Stimulated activated CD8-positive, alpha-beta memory T cell treated with anti-CD3 and anti-CD28 coated beads, Interleukin-4, amount 100 ng/mL, for 24 hours (primary cell): ENCODE measurements around the gene SPACA5.
"Not testable (repeated sequence)": the region's sequence is repeated elsewhere in the genome, so short reads cannot be mapped to it uniquely, and the experiment has no call there.

Experiments
- DNase-seq: peaks from one replicate; pipeline ENCODE4 v3.0.0-alpha.2; 2020; ENCODE audit warnings: low read depth

Gene SPACA5

GRCh38 chrX:48006688-48007087, at the start of gene SPACA5:
SPACA5 (plus strand) TSS chrX:48006988; CDS start chrX:48007803, 815 bp downstream.
- not testable (repeated sequence) for DNase-seq

- not testable (repeated sequence) for DNase-seq
Observed at GRCh38 chrX:47958206-47958605, 48.6 kb upstream of the SPACA5 start.

DNA sequence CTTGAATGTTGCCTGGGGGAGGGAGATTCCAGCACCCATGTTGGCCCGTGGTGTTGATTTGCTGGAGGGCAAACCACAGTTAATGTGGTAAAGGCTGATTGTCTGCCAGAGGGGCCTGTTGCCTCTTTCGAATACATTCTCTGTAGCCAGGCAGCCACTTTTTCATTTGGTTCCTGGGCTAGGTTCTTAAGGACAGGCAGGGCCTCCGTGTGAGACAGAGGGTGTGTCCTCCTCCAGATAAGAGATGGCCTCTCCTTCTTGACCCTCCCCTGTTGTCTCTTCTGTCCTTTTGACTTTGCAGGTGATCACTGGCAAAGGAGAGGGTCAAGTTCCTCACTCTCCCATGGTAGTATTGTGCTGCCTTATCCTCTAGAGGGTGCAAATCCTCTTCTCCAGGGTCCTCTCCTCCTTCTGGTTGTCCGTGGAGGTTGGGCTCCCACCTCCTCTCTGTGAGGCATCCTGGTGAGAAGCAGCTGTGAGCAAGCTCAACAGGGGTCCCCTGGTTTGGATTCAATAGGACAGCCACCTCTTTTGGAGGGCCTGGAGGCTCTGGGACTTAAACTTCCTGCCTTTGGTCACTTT, 47.9 kb upstream of the SPACA5 start:
- no peak for DNase-seq

DNA sequence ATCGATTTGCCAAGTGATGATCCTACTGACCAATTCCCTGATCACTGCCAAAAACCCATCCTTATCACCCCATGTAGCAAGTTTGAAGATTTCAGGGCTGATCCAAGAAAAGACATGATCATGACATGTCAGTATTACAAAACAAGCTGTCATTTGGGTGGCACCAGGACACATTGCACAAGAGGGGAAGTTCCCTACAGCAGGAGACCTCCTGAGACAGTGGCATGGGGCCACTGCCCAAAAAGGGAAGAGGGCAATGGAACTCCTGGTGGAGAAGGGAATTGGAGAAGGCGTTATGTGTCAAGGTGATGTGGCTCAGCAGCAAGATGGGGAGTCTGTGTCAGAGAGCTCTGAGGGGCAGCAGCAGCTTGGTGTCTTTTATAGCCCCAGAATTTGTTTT, 46.4 kb upstream of the SPACA5 start:
- no peak for DNase-seq

- not testable (repeated sequence) for DNase-seq
Observed at GRCh38 chrX:47961830-47962229, 45.0 kb upstream of the SPACA5 start.

- not testable (repeated sequence) for DNase-seq
Observed at GRCh38 chrX:47965526-47965925, 41.3 kb upstream of the SPACA5 start.

GRCh38 chrX:47973235-47973634, 33.6 kb upstream of the SPACA5 start:
- no peak for DNase-seq

DNA sequence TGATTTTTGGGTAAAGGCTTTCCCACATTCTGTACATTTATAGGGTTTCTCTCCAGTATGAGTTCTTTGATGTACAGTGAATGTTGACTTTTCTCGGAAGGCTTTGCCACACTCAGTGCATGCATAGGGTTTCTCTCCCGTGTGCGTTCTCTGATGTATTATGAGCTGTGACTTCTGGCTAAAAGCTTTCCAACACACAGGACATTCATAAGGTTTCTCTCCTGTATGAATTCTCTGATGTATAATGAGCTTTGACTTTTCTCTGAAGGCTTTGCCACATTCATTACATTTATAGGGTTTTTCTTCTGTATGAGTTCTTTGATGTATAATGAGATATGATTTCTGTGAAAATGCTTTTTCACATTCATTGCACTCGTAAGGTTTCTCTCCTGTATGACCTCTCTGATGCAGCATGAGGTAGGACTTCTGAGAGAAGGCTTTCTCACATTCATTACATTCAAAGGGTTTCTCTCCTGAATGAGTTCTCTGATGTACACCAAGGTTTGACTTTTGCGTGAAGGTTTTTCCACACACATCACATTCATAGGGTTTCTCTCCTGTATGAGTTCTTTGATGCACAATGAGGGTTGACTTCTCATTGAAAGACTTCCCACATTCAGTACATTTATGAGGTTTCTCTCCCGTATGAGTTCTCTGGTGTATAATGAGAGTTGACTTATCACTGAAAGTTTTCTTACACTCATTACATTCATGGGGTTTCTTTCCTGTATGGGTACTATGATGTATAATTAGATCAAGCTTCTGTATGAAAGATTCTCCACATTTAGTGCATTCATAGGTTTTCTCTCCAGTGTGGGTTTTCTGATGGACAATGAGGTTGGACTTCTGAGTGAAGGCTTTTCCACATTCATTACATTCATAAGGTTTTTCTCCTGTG, 30.3 kb upstream of the SPACA5 start:
- DNase-seq = no peak

DNA sequence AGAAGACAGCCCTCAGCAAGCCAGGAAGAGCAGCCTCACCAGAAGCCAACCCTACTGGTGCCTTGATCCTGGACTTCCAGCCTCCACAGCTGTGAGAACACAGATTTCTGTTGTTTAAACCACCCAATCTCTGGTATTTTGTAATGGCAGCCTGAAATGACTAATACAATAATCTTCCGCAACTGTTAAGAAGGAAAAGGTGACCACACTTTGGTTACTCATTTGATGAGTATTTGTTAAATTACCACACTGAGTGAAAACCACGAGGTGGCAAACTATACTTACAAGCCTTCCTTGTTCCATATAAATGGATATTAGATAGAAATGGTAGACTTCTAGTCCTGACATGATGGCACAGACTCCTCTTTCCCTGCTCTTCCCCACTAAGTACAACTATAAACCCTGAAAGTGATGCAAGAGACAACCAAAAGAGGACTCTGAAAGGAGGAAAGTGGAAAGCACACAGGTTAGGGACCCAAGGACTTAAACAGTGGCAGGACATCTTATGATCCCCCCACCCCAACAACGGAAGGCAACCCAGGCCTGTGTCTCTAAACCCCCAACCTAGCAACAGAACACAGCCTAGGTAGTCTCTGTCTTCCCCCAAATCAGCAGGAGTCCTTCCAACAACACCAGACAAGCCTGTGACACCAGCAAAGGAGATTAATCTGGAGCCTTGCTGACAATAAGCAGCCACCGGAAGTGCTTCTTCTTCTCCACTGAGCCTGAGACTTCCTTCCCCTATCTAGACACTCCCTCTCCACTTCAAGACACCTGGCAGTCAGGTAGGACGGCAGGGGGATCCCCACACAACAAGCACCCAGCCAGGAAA, 15.3 kb upstream of the SPACA5 start:
- DNase-seq = no peak

DNA sequence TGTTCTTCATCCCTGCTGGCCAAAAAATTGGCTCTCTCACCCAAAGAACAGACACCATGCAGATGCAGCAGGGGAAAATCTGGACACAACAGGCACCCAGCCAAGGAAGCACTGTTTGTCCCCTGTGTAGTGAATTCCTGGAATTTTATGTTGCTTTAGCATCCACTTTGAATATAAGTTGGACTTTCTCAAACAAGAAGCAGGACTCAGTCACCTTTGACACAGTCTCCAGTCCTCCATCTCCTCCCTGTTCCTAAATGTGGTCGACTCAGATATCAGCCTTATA, 14.8 kb upstream of the SPACA5 start:
- no peak for DNase-seq

- DNase-seq = no peak
Observed at GRCh38 chrX:47992669-47993068, 14.1 kb upstream of the SPACA5 start.

DNA sequence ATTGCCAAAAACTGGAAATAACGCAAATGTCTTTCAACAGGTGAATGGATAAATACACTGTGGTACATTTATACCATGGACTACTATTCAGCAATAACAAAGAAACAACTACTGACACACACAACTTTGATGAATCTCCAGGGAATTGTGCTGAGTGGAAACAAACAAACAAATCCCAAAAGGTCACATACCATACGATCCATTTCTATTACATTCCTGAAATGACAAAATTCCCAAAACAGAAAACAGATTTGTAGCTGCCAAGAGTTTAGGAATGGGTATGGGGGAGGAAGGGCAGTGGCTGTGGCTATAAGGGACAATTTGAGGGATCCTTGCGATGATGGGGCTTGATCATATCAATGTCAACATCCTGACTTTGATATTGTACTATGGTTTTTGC, 5.5 kb upstream of the SPACA5 start:
- no peak for DNase-seq

GRCh38 chrX:48002319-48002718, 4.5 kb upstream of the SPACA5 start:
- DNase-seq = no peak

DNA sequence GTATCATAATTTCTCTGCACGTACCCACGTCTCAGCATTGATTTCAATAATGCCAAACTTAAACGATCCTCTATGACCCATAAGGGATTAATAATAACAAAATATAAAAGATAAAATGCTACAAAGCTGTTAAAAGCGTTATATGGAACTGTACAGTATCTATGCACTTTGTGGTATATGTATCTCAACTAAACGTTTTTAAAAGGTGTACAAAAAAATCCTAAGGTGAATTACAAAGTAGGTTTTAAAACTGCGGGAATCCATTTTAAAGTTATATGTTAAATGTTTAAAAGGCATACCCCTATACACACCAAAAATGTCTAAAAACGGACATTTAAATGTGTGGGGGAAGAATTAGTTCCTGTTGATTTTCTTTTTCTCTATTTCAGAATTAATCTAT, 3.9 kb upstream of the SPACA5 start:
- DNase-seq = no peak

- no peak for DNase-seq
Observed at GRCh38 chrX:48003367-48003757, 3.4 kb upstream of the SPACA5 start.

DNA sequence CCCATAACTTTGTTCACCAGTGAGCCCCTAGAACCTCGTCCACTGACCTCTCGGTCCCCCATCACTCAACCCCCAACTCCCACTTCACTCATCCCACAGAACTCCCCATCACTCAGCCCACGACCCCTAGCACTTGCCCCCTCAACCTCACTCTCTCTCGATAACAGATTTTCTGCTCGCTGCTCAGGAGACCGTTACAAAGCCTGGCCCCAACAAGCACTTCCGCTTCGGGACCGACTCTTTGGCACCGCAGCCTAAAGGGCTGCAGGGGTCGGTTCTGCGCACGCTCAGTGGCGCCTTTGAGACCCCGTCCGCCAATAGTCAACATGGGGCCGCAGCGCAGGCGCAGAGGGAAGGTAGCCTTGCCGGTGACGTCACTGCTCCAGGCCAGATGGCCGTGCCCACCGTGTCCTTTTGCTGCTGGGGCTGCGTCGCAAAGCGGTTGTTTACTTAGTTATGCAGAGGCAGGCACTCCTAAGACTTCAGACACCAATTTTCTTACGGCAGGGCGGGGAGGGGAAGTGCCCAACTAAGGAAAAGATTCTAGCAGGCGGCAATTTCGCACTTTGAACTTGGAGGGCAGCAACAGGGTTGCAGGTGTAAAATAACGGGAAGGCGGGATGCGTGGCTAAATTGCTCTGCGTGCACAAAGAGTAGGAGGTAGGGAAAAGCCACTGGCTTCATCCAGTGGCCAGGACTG, 2.9 kb upstream of the SPACA5 start, which contains the start of gene ZNF182:
Gene ZNF182 (minus strand): TSS at position 232 of the 700 bp plus-strand sequence. CDS start 1,380 bp downstream, outside the sequence.
- DNase-seq = peak; percentile 81

DNA sequence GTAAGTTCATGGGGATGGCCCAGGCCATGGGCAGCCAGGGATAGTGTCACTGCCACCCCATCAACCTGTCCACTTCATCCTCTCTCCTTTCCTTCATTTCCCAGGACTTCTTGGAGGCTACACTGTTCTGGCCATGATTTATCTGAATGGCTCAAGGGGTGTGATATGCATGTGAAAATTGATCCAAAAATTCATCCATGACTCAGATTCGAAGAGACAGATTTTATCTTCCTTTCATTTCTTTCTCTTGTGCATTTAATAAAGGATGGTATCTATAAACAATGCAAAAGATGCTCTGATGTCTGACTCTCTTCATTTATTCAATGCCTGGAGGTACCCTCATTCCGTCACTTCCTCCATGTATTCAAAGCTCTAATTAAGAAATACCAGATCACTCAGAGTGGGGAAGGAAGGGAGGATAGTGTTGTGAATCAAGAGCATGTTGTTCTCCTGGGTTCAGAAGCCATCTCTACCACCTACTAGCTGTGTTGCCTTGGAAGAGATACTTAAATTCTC, 2.7 kb downstream of the SPACA5 start:
- DNase-seq = not testable (repeated sequence)

GRCh38 chrX:48016583-48017310, 10.0 kb downstream of the SPACA5 start:
- not testable (repeated sequence) for DNase-seq

DNA sequence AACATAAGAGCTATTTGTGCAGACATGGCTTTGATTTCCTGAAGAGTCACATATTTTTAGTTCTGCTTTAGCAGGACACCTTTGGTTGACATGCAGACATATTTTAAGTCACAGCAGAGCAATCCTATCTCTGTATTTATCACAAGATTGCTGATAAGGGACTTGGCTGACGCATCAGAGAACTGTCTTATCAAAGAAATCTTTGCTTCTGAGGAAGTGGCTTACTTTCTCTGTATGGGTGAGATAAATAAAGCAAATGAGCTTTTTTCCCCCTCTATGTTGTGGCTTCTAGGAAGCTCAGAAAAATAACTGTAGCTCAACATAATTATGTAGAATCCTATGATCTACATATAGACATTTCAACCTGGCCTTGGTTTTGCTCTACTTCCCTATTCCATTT, 13.1 kb downstream of the SPACA5 start:
- not testable (repeated sequence) for DNase-seq

DNA sequence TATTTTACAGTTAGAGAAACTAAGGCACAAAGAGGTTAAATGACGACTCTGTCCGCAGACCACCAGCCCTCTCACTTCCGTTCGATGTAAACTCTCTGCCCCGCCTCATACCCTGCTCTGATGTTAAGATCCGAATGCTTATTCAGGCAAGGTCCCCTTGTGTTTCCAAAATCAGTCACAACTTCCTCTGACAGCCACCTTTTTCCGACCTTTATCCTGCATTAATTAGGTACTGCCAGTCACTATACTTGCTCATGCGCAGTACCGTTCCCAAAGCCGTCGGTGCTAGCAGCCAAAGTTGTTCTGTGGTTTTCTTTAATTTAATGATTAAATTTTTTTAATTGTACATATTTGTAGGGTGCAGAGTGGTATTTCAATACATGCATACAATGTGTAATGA, 13.7 kb downstream of the SPACA5 start:
- not testable (repeated sequence) for DNase-seq
